Panc1 (cell line): ENCODE measurements around the gene HRH2. TPM values are rescaled to one million over a fixed set of nuclear protein-coding genes. Genes with fewer than 3 reads are reported as not detected.

Experiments used
- ATAC-seq: fragments of 200-7000 bp; cut with Tn5 transposase; 2 replicates; pipeline ENCODE4 v1.9.1; 2020; ENCODE audit warnings: mild to moderate bottlenecking, moderate library complexity
- BruUV-seq: library from RNA; stranded (reverse); fragments of 400-500 nt; replicated peaks from 2 replicates; lab custom pipeline; 2021; lab: Mats Ljungman, UMichigan
- CTCF ChIA-PET: fragments of 300-600 bp; sonication (Branson Sonifier 250); formaldehyde crosslinking; loops from one replicate; lab custom pipeline; 2022; ENCODE audit warnings: antibody characterized with exemption; lab: Charles Lee
- POLR2A ChIA-PET: fragments of 300-600 bp; sonication (Branson Sonifier 250); formaldehyde crosslinking; loops from one replicate; lab custom pipeline; 2022; ENCODE audit warnings: antibody characterized with exemption; lab: Charles Lee
- DNase-seq: peaks from one replicate; pipeline ENCODE4 v3.0.0-alpha.2; 2010; ENCODE audit warnings: low read depth, low spot score
- H3K27ac ChIP-seq: 2 replicates; pipeline ENCODE4 v1.5.1; 2011; ENCODE audit warnings: mild to moderate bottlenecking, low read length, inconsistent platforms
- H3K27me3 ChIP-seq: fragments of 200-500 bp; sonication (Bioruptor generic); 2 replicates; pipeline ENCODE4 v1.6.0; 2014; ENCODE audit warnings: low read length, inconsistent platforms; ENCODE audit not compliant: control insufficient read depth, insufficient read depth
- H3K36me3 ChIP-seq: fragments of 200-500 bp; sonication (Bioruptor generic); 2 replicates; pipeline ENCODE4 v1.5.1; 2014; ENCODE audit warnings: inconsistent platforms, mild to moderate bottlenecking, low read length, moderate library complexity; ENCODE audit not compliant: control insufficient read depth, insufficient read depth
- H3K4me1 ChIP-seq: 2 replicates; pipeline ENCODE4 v1.5.1; 2011; ENCODE audit warnings: inconsistent platforms, mild to moderate bottlenecking, low read length, moderate library complexity; ENCODE audit not compliant: control insufficient read depth, insufficient read depth
- H3K4me3 ChIP-seq, 2 experiments: 2 replicates each; pipeline ENCODE4 v1.5.1; 2011 to 2012; ENCODE audit warnings: low read depth in 2 of 2, low read length in 2 of 2, mild to moderate bottlenecking in 2 of 2, inconsistent platforms in 1 of 2, moderate library complexity in 1 of 2
- H3K9me3 ChIP-seq: fragments of 200-500 bp; sonication (Bioruptor generic); 2 replicates; pipeline ENCODE4 v1.5.1; 2014; ENCODE audit warnings: low read depth, mild to moderate bottlenecking, inconsistent platforms, low read length, moderate library complexity; ENCODE audit not compliant: control insufficient read depth, insufficient read depth
- POLR2AphosphoS5 ChIP-seq: IDR thresholded peaks from 2 replicates; pipeline ENCODE4 v1.6.1; 2012; ENCODE audit warnings: mild to moderate bottlenecking, low read depth, low read length, moderate library complexity
- SIN3A ChIP-seq: IDR thresholded peaks from 2 replicates; pipeline ENCODE4 v1.6.1; 2012; ENCODE audit warnings: low read depth, mild to moderate bottlenecking, low read length, moderate library complexity, borderline replicate concordance; ENCODE audit not compliant: insufficient read depth
- TCF7L2 ChIP-seq: IDR thresholded peaks from 2 replicates; pipeline ENCODE4 v1.6.1; 2011; ENCODE audit warnings: mild to moderate bottlenecking, low read depth, low read length, inconsistent platforms
- in situ Hi-C: cut with HindIII; loops from 2 replicates; pipeline ENCODE4 v1.10.0; 2016; ENCODE audit warnings: low sequenced_read_pairs, low pct_unique_long_range_greater_than_20kb
- intact Hi-C: fragments of 100-400 bp; cut with micrococcal nuclease; formaldehyde crosslinking; loops from one replicate; pipeline ENCODE4 v1.10.0; 2022; ENCODE audit not compliant: unreplicated experiment
- total RNA-seq: library from RNA; stranded (reverse); gene quantifications from one replicate; pipeline ENCODE4 v1.2.1, GENCODE V29; 2021; ENCODE audit not compliant: unreplicated experiment
- TF ChIP-seq, protein P1 (sequence below): fragments of 450-650 bp; IDR thresholded peaks from 2 replicates; pipeline ENCODE4 v1.5.1; 2017; ENCODE audit warnings: mild to moderate bottlenecking
- TF ChIP-seq, protein P2 (sequence below), 2 experiments: IDR thresholded peaks; 2 replicates each; pipeline ENCODE4 v1.6.1; 2011 to 2012; ENCODE audit warnings: low read depth in 2 of 2, control low read depth in 1 of 2, low read length in 1 of 2, mild to moderate bottlenecking in 1 of 2, moderate library complexity in 1 of 2; ENCODE audit not compliant: insufficient read depth in 1 of 2

HRH2 gene
- total RNA-seq, 1 experiment from 2014 or later, result 0.33 TPM

DNA sequence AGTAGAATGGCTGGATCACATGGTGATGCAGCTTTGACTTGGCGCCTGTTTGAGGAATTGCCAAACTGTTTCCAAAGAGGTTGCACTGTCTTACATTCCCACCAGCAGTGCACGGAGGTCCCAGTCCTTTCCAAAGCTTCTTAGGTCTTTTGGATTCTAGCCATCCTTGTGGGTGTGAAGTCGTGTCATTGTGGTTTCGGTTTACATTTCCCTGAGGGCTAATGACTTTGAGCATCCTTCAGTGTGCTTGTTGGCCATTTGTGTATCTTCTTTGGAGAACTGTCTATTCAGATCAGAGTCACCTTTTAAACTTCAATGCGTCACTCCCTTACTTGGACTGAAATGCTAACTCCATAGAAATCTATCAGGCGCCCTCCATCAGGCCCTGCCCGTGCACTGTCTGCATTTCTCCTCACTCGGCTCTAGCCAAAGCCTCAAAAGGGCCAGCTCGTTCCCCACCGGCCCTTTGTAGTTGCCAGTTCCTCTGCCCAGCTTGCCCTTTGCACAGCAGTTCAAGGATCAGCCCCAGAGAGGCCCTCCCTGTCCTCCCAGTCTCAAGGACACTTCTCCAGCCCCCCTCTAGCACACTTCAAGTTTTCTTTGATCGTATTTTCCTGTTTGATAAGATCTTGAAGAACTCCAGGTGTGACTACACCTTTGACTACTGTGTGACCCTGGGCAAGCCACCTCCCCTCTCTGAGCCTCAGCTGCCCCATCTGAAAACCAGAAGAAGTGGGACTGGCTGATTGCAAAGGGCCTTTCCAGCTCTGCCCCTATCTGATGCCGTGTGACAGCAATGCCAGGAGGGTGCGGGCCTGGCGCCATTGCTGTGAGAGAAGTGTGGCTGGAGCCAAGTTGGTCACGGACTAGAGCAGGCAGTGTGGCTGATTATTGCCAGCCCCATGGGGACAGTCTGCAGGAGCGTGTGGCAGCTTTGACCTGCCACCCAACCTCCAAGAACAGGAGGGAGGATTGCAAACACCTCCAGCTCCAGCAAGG is 5.6 kb downstream of the HRH2 start:
- ATAC-seq (0 out of 2 replicates have a peak, but pooled peaks have one; percentile 23), DNase-seq (no peak)
- Histone ChIP-seq H3K36me3 (no peaks in the 10 kb centered on the region), H3K27ac (no peak overlapping the region), H3K4me1 (no peaks in the 10 kb centered on the region), H3K9me3 (no peaks in the 10 kb centered on the region), H3K4me3 (no peak overlapping the region), H3K27me3 (peaks cover 6% of the 10 kb centered on the region; the same call in 1 of the 2 replicates)
- BruUV-seq, result no TSS peak
- CTCF ChIA-PET, result no interaction called here
- POLR2A ChIA-PET, result no interaction called here
- intact Hi-C loops, result no loop called here
- no peak for TF ChIP-seq POLR2AphosphoS5
- TF ChIP-seq, protein P1, sequence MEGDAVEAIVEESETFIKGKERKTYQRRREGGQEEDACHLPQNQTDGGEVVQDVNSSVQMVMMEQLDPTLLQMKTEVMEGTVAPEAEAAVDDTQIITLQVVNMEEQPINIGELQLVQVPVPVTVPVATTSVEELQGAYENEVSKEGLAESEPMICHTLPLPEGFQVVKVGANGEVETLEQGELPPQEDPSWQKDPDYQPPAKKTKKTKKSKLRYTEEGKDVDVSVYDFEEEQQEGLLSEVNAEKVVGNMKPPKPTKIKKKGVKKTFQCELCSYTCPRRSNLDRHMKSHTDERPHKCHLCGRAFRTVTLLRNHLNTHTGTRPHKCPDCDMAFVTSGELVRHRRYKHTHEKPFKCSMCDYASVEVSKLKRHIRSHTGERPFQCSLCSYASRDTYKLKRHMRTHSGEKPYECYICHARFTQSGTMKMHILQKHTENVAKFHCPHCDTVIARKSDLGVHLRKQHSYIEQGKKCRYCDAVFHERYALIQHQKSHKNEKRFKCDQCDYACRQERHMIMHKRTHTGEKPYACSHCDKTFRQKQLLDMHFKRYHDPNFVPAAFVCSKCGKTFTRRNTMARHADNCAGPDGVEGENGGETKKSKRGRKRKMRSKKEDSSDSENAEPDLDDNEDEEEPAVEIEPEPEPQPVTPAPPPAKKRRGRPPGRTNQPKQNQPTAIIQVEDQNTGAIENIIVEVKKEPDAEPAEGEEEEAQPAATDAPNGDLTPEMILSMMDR, result no peak
- no peak for TF ChIP-seq TCF7L2
- no peak for TF ChIP-seq SIN3A
- TF ChIP-seq, protein P2, sequence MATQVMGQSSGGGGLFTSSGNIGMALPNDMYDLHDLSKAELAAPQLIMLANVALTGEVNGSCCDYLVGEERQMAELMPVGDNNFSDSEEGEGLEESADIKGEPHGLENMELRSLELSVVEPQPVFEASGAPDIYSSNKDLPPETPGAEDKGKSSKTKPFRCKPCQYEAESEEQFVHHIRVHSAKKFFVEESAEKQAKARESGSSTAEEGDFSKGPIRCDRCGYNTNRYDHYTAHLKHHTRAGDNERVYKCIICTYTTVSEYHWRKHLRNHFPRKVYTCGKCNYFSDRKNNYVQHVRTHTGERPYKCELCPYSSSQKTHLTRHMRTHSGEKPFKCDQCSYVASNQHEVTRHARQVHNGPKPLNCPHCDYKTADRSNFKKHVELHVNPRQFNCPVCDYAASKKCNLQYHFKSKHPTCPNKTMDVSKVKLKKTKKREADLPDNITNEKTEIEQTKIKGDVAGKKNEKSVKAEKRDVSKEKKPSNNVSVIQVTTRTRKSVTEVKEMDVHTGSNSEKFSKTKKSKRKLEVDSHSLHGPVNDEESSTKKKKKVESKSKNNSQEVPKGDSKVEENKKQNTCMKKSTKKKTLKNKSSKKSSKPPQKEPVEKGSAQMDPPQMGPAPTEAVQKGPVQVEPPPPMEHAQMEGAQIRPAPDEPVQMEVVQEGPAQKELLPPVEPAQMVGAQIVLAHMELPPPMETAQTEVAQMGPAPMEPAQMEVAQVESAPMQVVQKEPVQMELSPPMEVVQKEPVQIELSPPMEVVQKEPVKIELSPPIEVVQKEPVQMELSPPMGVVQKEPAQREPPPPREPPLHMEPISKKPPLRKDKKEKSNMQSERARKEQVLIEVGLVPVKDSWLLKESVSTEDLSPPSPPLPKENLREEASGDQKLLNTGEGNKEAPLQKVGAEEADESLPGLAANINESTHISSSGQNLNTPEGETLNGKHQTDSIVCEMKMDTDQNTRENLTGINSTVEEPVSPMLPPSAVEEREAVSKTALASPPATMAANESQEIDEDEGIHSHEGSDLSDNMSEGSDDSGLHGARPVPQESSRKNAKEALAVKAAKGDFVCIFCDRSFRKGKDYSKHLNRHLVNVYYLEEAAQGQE (IDR thresholded peaks at IDR 0.05; ENCODE audit: insufficient read depth in 1 of 2, low read depth in 2 of 2, low read length in 1 of 2), result no peak
- in situ Hi-C loops, result no loop called here

DNA sequence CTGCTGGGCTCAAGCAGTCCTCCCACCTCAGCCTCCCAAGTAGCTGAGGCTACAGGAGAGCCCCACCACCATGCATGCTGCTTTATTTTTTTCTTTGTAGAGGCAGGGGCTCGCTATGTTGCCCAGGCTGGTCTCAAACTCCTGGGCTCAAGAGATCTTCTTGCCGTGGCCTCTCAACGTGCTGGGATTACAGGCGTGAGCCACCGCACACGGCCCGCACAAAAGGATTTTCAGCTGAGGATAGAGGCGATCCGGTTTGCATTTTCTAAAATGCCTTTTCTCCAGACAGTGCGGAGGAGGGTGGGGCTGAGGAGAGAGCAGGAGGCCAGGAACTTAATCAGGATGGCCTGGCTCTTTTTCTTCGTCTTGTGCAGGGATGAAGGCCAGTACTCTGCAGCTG is 6.9 kb downstream of the HRH2 start:
- ChIA-PET POLR2A (no interaction called here), CTCF (interaction anchor here (0.6 kb wide), 1 partner anchor 11 kb away, joined by 3 read pairs; no protein-coding TSS in a partner anchor)
- no peaks in the 10 kb centered on the region for H3K9me3 ChIP-seq
- DNase-seq, result no peak
- no peak overlapping the region for H3K27ac ChIP-seq
- in situ Hi-C loops (no loop called here), intact Hi-C loops (no loop called here)
- BruUV-seq, result no TSS peak
- ATAC-seq, result no peak
- no peak overlapping the region for H3K4me3 ChIP-seq
- H3K4me1 ChIP-seq, result no peaks in the 10 kb centered on the region
- TF ChIP-seq, protein P2 (IDR thresholded peaks at IDR 0.05; ENCODE audit: insufficient read depth in 1 of 2, low read depth in 2 of 2, low read length in 1 of 2), result no peak
- TF ChIP-seq, protein P1, result no peak
- TF ChIP-seq POLR2AphosphoS5 (no peak), TCF7L2 (no peak), SIN3A (no peak)
- H3K36me3 ChIP-seq, result no peaks in the 10 kb centered on the region
- H3K27me3 ChIP-seq, result 0 out of 2 replicates have a peak, but pooled peaks cover 6% of the 10 kb centered on the region
